ENCODE results near the gene ALOX5AP. TPM values are rescaled to one million over a fixed set of nuclear protein-coding genes. Genes with fewer than 3 reads are reported as not detected.

ALOX5AP gene
- total RNA-seq, 2 donors from 2014 or later = 27.5 to 69.9 TPM

GRCh38 chr13:30803749-30804148 is 68.4 kb downstream of the ALOX5AP start:
- Histone ChIP-seq H3K27me3 (replicated peaks; ENCODE audit: insufficient read depth) (no peaks in the 10 kb centered on the region), H3K9me3 (no peaks in the 10 kb centered on the region), H3K27ac (peak overlapping the region; percentile 3 to 46), H3K4me3 (peak overlapping the region; percentile 68), H3K4me1 (ENCODE audit: control insufficient read depth in 1 of 2, low read depth in 2 of 2) (peaks cover 11 to 15% of the 10 kb centered on the region in 2 donors), H3K36me3 (no peaks in the 10 kb centered on the region)
- TF ChIP-seq CTCF (IDR thresholded peaks at IDR 0.05) = no peak
- DNase-seq (ENCODE audit: low spot score) (no peak), ATAC-seq (ENCODE audit: insufficient number of reproducible peaks, low FRiP score, low read depth) (no peak)

- no peak for ATAC-seq (ENCODE audit: insufficient number of reproducible peaks, low FRiP score, low read depth)
- Histone ChIP-seq H3K9me3 (no peaks in the 10 kb centered on the region), H3K27ac (no peak overlapping the region), H3K27me3 (replicated peaks; ENCODE audit: insufficient read depth) (no peaks in the 10 kb centered on the region), H3K4me3 (no peak overlapping the region), H3K36me3 (no peaks in the 10 kb centered on the region), H3K4me1 (ENCODE audit: control insufficient read depth in 1 of 2, low read depth in 2 of 2) (peaks cover 11 to 15% of the 10 kb centered on the region in 2 donors)
- TF ChIP-seq CTCF (IDR thresholded peaks at IDR 0.05) = no peak
- no peak for DNase-seq (ENCODE audit: low spot score)
Observed at GRCh38 chr13:30804474-30804873, 69.1 kb downstream of the ALOX5AP start.

GRCh38 chr13:30805132-30805537 is 69.8 kb downstream of the ALOX5AP start:
- H3K27me3 ChIP-seq (replicated peaks; ENCODE audit: insufficient read depth) = no peaks in the 10 kb centered on the region
- H3K9me3 ChIP-seq = no peaks in the 10 kb centered on the region
- ATAC-seq (ENCODE audit: insufficient number of reproducible peaks, low FRiP score, low read depth) (no peak), DNase-seq (ENCODE audit: low spot score) (no peak)
- TF ChIP-seq CTCF (IDR thresholded peaks at IDR 0.05) = no peak
- no peaks in the 10 kb centered on the region for H3K36me3 ChIP-seq
- no peak overlapping the region for H3K4me3 ChIP-seq
- no peak overlapping the region for H3K27ac ChIP-seq
- H3K4me1 ChIP-seq (ENCODE audit: control insufficient read depth in 1 of 2, low read depth in 2 of 2) = peaks cover 11 to 15% of the 10 kb centered on the region in 2 donors

- peaks cover 11 to 15% of the 10 kb centered on the region in 2 donors for H3K4me1 ChIP-seq (ENCODE audit: control insufficient read depth in 1 of 2, low read depth in 2 of 2)
- no peak for DNase-seq (ENCODE audit: low spot score)
Observed at GRCh38 chr13:30805603-30806011, 70.3 kb downstream of the ALOX5AP start.

GRCh38 chr13:30806784-30807183 is 71.4 kb downstream of the ALOX5AP start:
- Histone ChIP-seq H3K27me3 (replicated peaks; ENCODE audit: insufficient read depth) (no peaks in the 10 kb centered on the region), H3K9me3 (no peaks in the 10 kb centered on the region), H3K27ac (peak overlapping the region; percentile 1 to 50), H3K36me3 (no peaks in the 10 kb centered on the region), H3K4me1 (ENCODE audit: control insufficient read depth in 1 of 2, low read depth in 2 of 2) (peaks cover 11 to 15% of the 10 kb centered on the region in 2 donors), H3K4me3 (no peak overlapping the region)
- no peak for ATAC-seq (ENCODE audit: insufficient number of reproducible peaks, low FRiP score, low read depth)
- no peak for DNase-seq (ENCODE audit: low spot score)
- no peak for TF ChIP-seq CTCF (IDR thresholded peaks at IDR 0.05)

More at GRCh38 chr13:30805603-30806011, 70.3 kb downstream of the ALOX5AP start:
- H3K9me3 ChIP-seq = no peaks in the 10 kb centered on the region
- no peak overlapping the region for H3K4me3 ChIP-seq
- ATAC-seq (ENCODE audit: insufficient number of reproducible peaks, low FRiP score, low read depth) = no peak
- no peak for TF ChIP-seq CTCF (IDR thresholded peaks at IDR 0.05)
- H3K27me3 ChIP-seq (replicated peaks; ENCODE audit: insufficient read depth) = no peaks in the 10 kb centered on the region
- H3K27ac ChIP-seq = no peak overlapping the region
- no peaks in the 10 kb centered on the region for H3K36me3 ChIP-seq
